Liver (tissue), 3 donors: ENCODE results near the gene SLC49A3.

Experiments
- CTCF ChIP-seq: fragments of 150-350 bp; IDR thresholded peaks from 2 replicates; pipeline ENCODE4 v1.5.1; 2017; ENCODE audit warnings: improper control_type of control experiment, low read depth, low read length; ENCODE audit not compliant: missing input control
- EGR1 ChIP-seq, 2 donors: IDR thresholded peaks; 2 replicates each; pipeline ENCODE4 v1.6.1; 2016 to 2018; ENCODE audit warnings: antibody characterized with exemption in 2 of 2, low read depth in 2 of 2
- HNF4G ChIP-seq: IDR thresholded peaks from 2 replicates; pipeline ENCODE4 v1.6.1; 2016; ENCODE audit warnings: antibody characterized with exemption
- JUND ChIP-seq, 2 donors: IDR thresholded peaks; 2 replicates each; pipeline ENCODE4 v1.6.1; 2016; ENCODE audit warnings: antibody characterized with exemption in 2 of 2
- SP1 ChIP-seq: IDR thresholded peaks from 2 replicates; pipeline ENCODE4 v1.6.1; 2018; ENCODE audit warnings: antibody characterized with exemption, mild to moderate bottlenecking
- donor health status: healthy.
- donor health status: healthy.

GRCh38 chr4:661231-661630, 27.7 kb downstream of the SLC49A3 start:
- TF ChIP-seq SP1 (no peak), CTCF (no peak), EGR1 (IDR thresholded peaks at IDR 0.05; ENCODE audit: low read depth in 2 of 2) (no peak), JUND (IDR thresholded peaks at IDR 0.05) (no peak), HNF4G (no peak)
